Natural killer cell (primary cell): ENCODE results near the gene ABHD12B. TPM values are rescaled to one million over a fixed set of nuclear protein-coding genes. Genes with fewer than 3 reads are reported as not detected.

Experiments
- ATAC-seq, 3 donors: fragments of 150-1000 bp in 2 of 3; fragments of 200-7000 bp in 1 of 3; cut with Tn5 transposase; 1 replicate in 1 of 3; 2 replicates in 2 of 3; pipeline ENCODE4 v1.10.0; 2021; ENCODE audit warnings: mild to moderate bottlenecking in 2 of 3, moderate library complexity in 2 of 3
- DNase-seq, 2 donors: peaks; one replicate each; pipeline versions ENCODE4 v3.0.0 to v3.0.0-alpha.2; 2013 to 2021; ENCODE audit warnings: mixed read lengths in 1 of 2
- H3K27ac ChIP-seq: one replicate; pipeline ENCODE4 v1.5.1; 2013; ENCODE audit warnings: mild to moderate bottlenecking, low read length
- H3K27me3 ChIP-seq: one replicate; pipeline ENCODE4 v1.6.1; 2013; ENCODE audit warnings: low read length; ENCODE audit not compliant: control insufficient read depth, insufficient read depth
- H3K36me3 ChIP-seq: one replicate; pipeline ENCODE4 v1.6.1; 2013; ENCODE audit warnings: low read length; ENCODE audit not compliant: control insufficient read depth, insufficient read depth
- H3K4me1 ChIP-seq: one replicate; pipeline ENCODE4 v1.6.1; 2013; ENCODE audit warnings: low read length; ENCODE audit not compliant: control insufficient read depth, insufficient read depth
- H3K4me3 ChIP-seq: one replicate; pipeline ENCODE4 v1.5.1; 2013; ENCODE audit warnings: low read length
- H3K9me3 ChIP-seq: one replicate; pipeline ENCODE4 v1.6.1; 2013; ENCODE audit warnings: low read length; ENCODE audit not compliant: control insufficient read depth, insufficient read depth
- H3K27ac Mint-ChIP-seq, 2 donors: one replicate each; pipeline ENCODE4 v1.8.0; 2022; ENCODE audit warnings: mild to moderate bottlenecking in 2 of 2, mixed read lengths in 2 of 2, moderate library complexity in 1 of 2
- H3K27me3 Mint-ChIP-seq, 2 donors: one replicate each; pipeline ENCODE4 v1.8.0; 2022; ENCODE audit warnings: low read depth in 2 of 2, mixed read lengths in 2 of 2
- H3K36me3 Mint-ChIP-seq: one replicate; pipeline ENCODE4 v1.8.0; 2022; ENCODE audit warnings: mixed read lengths
- H3K4me1 Mint-ChIP-seq, 2 donors: one replicate each; pipeline ENCODE4 v1.8.0; 2022; ENCODE audit warnings: mixed read lengths in 2 of 2
- H3K4me3 Mint-ChIP-seq: one replicate; pipeline ENCODE4 v1.8.0; 2022; ENCODE audit warnings: mild to moderate bottlenecking, moderate library complexity, mixed read lengths
- H3K9me3 Mint-ChIP-seq, 2 donors: one replicate each; pipeline ENCODE4 v1.8.0; 2022; ENCODE audit warnings: mixed read lengths in 2 of 2
- WGBS: methylation state at CpG from one replicate; pipeline ENCODE4 v1.1.7; 2013; ENCODE audit warnings: missing lambda C conversion rate; ENCODE audit not compliant: insufficient coverage; 5-methylcytosine and 5-hydroxymethylcytosine counted together
- intact Hi-C: fragments of 100-400 bp; cut with micrococcal nuclease; formaldehyde crosslinking; loops from one replicate; pipeline ENCODE4 v1.14.2; 2022
- total RNA-seq, 4 donors: library from RNA; stranded (reverse); fragments of 120-200 nt in 1 of 4; gene quantifications; one replicate each; pipeline versions ENCODE4 v1.2.3 to v1.2.4, GENCODE V29; 2013 to 2022
- TF ChIP-seq, protein P1 (sequence below): fragments of 200-600 bp; IDR thresholded peaks from one replicate; pipeline ENCODE4 v1.8.0; 2022; ENCODE audit warnings: antibody characterized with exemption

ABHD12B gene
- total RNA-seq, 3 donors from 2014 or later (not counting 1 experiment from before 2014, with no cell fraction given) = not detected

DNA sequence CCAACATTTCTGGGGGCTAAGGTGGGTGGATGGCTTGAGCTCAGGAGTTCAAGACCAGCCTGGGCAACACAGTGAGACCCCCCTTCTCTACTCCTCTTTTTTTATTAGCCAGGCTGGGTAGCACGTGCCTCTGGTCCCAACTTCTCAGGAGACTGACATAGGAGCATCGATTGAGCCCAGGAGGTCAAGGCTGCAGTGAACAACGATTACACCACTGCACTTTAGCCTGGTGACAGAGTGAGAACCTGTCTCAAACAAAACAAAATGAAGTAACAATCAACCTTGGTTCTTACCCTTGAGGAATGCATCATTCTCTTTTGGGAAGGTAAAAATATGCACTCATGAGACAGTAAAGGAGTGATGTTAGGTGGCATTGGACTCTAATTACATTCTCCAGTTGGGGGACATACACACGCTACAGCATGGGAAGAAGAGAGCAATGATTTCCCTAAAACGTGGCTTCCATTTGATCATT, 37.0 kb upstream of the ABHD12B start:
- Histone ChIP-seq H3K36me3 (no peaks in the 10 kb centered on the region), H3K4me3 (no peak overlapping the region), H3K4me1 (peaks cover 13% of the 10 kb centered on the region), H3K27me3 (no peaks in the 10 kb centered on the region), H3K9me3 (no peaks in the 10 kb centered on the region), H3K27ac (no peak overlapping the region)
- intact Hi-C loops = no loop called here
- WGBS = 85% methylated on average over 5 of the region's 5 CpGs
- peaks cover 4 to 6% of the 10 kb centered on the region in 2 donors for H3K27me3 Mint-ChIP-seq
- TF ChIP-seq, protein P1, sequence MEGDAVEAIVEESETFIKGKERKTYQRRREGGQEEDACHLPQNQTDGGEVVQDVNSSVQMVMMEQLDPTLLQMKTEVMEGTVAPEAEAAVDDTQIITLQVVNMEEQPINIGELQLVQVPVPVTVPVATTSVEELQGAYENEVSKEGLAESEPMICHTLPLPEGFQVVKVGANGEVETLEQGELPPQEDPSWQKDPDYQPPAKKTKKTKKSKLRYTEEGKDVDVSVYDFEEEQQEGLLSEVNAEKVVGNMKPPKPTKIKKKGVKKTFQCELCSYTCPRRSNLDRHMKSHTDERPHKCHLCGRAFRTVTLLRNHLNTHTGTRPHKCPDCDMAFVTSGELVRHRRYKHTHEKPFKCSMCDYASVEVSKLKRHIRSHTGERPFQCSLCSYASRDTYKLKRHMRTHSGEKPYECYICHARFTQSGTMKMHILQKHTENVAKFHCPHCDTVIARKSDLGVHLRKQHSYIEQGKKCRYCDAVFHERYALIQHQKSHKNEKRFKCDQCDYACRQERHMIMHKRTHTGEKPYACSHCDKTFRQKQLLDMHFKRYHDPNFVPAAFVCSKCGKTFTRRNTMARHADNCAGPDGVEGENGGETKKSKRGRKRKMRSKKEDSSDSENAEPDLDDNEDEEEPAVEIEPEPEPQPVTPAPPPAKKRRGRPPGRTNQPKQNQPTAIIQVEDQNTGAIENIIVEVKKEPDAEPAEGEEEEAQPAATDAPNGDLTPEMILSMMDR = no peak
- no peaks in the 10 kb centered on the region for H3K9me3 Mint-ChIP-seq
- H3K36me3 Mint-ChIP-seq = no peaks in the 10 kb centered on the region
- no peak for ATAC-seq
- no peak overlapping the region for H3K27ac Mint-ChIP-seq
- H3K4me3 Mint-ChIP-seq = no peak overlapping the region
- H3K4me1 Mint-ChIP-seq = peaks cover 21% of the 10 kb centered on the region in 2 donors
- DNase-seq = no peak

DNA sequence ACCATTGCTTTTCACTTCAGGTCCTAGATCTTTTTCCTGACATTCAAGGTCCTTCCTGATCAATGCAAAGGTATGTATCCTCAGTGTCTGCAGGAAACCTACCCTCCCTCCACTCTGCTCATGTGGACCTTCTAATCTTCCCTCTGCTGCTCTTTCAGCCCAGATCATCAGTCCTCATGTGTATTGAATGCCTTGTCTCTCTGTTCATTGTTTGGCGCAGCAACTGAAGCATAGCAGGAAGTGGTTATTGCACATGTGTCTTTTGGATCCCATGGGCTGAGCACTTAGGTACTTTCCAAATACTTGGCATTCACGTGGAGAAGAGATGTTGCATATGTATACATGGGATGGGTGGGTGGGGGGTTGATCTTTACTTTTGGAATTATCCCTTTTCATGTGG, 36.6 kb upstream of the ABHD12B start:
- intact Hi-C loops = no loop called here
- Histone ChIP-seq H3K36me3 (no peaks in the 10 kb centered on the region), H3K9me3 (no peaks in the 10 kb centered on the region), H3K27me3 (no peaks in the 10 kb centered on the region), H3K4me3 (no peak overlapping the region), H3K27ac (no peak overlapping the region), H3K4me1 (peaks cover 11% of the 10 kb centered on the region)
- peak in 1 of 2 donors; percentile 77 for DNase-seq
- Mint-ChIP-seq H3K36me3 (no peaks in the 10 kb centered on the region), H3K27ac (no peak overlapping the region), H3K4me1 (peaks cover 17 to 18% of the 10 kb centered on the region in 2 donors), H3K27me3 (peaks cover 4 to 6% of the 10 kb centered on the region in 2 donors), H3K9me3 (no peaks in the 10 kb centered on the region), H3K4me3 (no peak overlapping the region)
- TF ChIP-seq, protein P1 = no peak
- WGBS = 4% methylated on average over 2 of the region's 2 CpGs
- no peak for ATAC-seq

DNA sequence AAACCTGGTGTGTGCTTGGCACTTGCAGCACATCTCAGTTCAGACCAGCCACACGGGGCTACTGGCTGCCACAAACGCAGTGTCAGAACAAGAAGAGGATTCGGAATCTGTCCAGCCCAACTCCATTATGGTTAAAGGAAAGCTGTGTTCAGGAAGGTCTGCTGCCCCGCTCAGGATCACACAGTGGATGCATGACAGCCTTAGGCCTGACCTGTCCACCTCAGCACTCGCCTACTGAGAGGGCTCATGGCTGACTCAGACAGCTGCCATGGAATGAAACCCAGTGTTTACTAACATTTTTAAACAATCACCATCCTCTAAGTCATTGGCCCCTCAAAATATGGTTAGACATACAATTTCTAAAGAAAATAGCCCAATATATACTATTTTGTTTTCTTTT, 35.3 kb upstream of the ABHD12B start:
- WGBS = 96% methylated on average over 5 of the region's 5 CpGs
- Mint-ChIP-seq H3K4me1 (peaks cover 13 to 15% of the 10 kb centered on the region in 2 donors), H3K4me3 (no peak overlapping the region), H3K27me3 (peaks cover 6 to 9% of the 10 kb centered on the region in 2 donors), H3K9me3 (no peaks in the 10 kb centered on the region), H3K27ac (no peak overlapping the region), H3K36me3 (no peaks in the 10 kb centered on the region)
- H3K4me3 ChIP-seq = no peak overlapping the region
- H3K9me3 ChIP-seq = no peaks in the 10 kb centered on the region
- H3K27me3 ChIP-seq = no peaks in the 10 kb centered on the region
- intact Hi-C loops = no loop called here
- ATAC-seq = no peak
- H3K4me1 ChIP-seq = peaks cover 10% of the 10 kb centered on the region
- TF ChIP-seq, protein P1 = no peak
- no peaks in the 10 kb centered on the region for H3K36me3 ChIP-seq
- no peak overlapping the region for H3K27ac ChIP-seq
- no peak for DNase-seq

DNA sequence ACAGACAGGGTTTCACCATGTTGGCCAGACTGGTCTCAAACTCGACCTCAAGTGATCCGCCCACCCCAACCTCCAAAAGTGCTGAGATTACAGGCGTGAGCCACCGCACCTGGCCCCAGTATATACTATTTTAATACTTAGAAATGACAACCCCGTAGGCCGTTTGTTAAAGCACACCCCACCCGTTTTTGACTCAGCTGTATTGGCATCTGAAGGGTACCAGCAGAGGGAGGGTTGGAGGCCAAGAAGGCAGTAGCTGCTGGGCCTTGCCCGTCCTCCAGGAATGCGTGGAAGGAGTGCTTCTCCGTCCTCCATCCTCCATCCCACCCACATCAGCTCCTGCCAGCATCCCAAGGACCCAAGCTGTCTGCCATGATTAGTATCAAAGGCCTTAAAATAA, 34.6 kb upstream of the ABHD12B start:
- intact Hi-C loops = no loop called here
- no peak for DNase-seq
- Histone ChIP-seq H3K27me3 (no peaks in the 10 kb centered on the region), H3K4me3 (no peak overlapping the region), H3K36me3 (no peaks in the 10 kb centered on the region), H3K4me1 (peaks cover 5% of the 10 kb centered on the region), H3K9me3 (no peaks in the 10 kb centered on the region), H3K27ac (no peak overlapping the region)
- peaks cover 6 to 9% of the 10 kb centered on the region in 2 donors for H3K27me3 Mint-ChIP-seq
- no peak overlapping the region for H3K4me3 Mint-ChIP-seq
- ATAC-seq = no peak
- WGBS = 92% methylated on average over 10 of the region's 10 CpGs
- H3K36me3 Mint-ChIP-seq = no peaks in the 10 kb centered on the region
- H3K27ac Mint-ChIP-seq = no peak overlapping the region
- peaks cover 6 to 8% of the 10 kb centered on the region in 2 donors for H3K4me1 Mint-ChIP-seq
- H3K9me3 Mint-ChIP-seq = no peaks in the 10 kb centered on the region
- TF ChIP-seq, protein P1 = no peak
